Stimulated activated CD4-positive, alpha-beta T cell treated with anti-CD3 and anti-CD28 coated beads, Interleukin-1b, Interleukin-23, amount 100 ng/mL, for 48 hours (primary cell): ENCODE results near the gene SOCS3.

ENCODE experiments used
- DNase-seq: peaks from one replicate; pipeline ENCODE4 v3.0.0-alpha.2; 2020

The SOCS3 gene

DNA sequence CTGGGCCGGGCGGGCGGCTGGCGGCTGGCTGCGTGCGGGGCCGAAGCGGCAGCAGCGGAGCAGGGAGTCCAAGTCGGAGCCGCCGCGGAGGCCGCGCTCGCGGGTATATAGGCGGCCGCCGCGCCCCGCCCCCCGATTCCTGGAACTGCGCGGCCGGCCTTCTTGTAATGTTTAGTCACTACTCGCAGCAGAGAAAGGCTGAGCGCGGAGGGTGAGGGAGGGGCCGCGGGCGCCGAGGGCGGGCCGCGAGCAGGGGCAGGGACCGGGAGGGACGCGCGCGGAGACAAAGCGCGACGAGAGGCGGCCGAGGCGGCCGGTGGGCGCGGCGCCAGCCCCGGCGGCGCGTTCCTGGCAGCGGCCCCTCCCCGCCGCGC, at the start of gene SOCS3:
TSS of gene SOCS3 (minus strand) at position 81 of the 374 bp plus-strand sequence. CDS start 982 bp downstream, outside the sequence.
- peak; percentile 98 for DNase-seq

GRCh38 chr17:78409191-78409928, 49.5 kb upstream of the SOCS3 start:
- DNase-seq = no peak

DNA sequence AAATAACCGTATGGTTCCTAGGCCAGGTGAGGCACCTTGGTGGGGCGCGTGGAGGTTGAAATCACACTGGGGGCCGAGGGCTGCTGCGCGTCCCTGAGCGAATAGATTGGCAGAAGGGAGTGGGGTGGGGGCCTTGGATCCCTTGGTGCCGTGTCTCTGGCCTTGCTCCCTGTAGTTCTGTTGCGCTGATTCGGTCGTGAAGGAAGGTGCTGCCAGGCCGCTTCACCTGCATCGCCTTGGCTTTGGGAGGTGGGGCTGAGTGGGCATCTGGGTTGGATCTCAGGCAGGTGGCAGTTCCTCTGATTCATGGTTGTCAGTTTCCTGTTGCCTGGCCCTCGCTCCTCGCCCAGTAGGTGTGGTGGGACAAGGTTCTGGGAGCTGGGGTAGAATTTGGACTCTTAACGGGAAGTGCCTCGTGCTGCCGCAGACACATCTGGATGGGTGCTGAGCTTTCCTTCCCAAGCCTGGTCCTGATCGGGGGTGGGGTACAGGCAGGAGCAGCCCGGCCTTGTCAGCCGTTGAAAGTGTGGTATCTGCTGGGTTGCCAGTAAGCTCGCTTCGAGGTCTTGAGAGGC, 48.7 kb upstream of the SOCS3 start:
- DNase-seq = no peak

DNA sequence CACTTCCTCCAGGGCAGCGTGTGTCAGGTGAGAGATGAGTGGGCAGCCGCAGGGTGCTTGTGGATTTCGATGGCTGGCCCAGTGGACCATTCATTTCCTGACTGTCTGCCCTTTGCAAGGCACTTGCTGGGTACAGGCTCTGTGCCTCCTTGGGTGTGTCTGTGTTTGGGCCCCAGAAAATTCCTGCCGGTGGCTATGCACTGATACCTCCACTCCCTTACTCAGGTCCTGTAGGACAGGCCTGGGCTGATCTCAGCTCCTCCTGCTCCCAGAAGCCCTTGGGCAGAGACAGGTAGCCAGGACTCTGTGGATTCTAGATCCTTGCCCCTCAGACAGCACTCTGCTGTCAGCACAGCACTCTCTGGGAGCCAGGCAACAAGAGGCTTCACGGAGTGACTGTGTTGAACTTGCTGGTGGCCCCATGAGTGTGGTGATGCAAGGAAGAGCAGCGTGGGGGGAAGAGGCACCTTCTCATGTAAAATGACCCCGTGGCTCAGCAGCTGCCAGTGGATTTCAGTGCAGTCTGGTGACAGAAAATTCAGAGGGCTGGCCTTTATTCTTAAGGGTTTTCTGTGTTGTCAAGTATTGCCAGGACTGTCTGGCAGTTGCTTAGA, 47.6 kb upstream of the SOCS3 start:
- no peak for DNase-seq

DNA sequence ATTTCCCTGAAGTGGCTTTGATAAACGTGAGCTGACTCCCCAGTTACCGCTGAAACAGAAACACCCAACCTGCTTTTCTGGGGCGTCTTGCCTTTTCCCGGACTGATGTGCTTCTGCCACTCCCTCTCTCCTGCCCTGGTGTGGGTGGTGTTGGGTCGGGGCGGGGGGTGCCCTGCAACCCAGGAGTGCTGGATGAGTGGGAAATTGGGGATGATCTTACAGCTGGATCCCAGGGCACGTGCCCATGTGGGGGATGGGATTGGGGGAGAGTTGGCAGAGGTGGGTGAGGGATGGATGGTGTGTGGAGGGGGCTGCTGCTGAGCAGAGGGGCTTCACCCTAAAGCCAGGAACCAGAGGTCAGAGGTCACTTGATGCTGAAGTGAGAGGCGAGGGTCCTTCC, 47.0 kb upstream of the SOCS3 start:
- no peak for DNase-seq

- DNase-seq = no peak
Measured at GRCh38 chr17:78406396-78406795, 46.5 kb upstream of the SOCS3 start.

DNA sequence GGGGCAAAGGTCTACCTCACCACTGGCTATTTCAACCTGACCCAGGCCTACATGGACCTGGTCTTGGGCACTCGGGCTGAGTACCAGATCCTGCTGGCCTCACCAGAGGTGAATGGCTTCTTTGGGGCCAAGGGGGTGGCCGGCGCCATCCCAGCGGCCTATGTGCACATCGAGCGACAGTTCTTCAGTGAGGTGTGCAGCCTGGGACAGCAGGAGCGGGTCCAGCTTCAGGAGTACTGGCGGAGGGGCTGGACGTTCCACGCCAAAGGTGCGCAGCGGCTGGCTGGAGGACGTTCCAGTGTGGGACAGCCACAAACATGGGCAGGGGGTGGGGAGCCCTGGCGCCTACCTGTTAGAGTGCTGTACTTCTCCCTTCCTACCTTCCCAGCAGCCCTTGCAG, 43.9 kb upstream of the SOCS3 start:
- no peak for DNase-seq

GRCh38 chr17:78401891-78402290, 42.0 kb upstream of the SOCS3 start:
- no peak for DNase-seq

DNA sequence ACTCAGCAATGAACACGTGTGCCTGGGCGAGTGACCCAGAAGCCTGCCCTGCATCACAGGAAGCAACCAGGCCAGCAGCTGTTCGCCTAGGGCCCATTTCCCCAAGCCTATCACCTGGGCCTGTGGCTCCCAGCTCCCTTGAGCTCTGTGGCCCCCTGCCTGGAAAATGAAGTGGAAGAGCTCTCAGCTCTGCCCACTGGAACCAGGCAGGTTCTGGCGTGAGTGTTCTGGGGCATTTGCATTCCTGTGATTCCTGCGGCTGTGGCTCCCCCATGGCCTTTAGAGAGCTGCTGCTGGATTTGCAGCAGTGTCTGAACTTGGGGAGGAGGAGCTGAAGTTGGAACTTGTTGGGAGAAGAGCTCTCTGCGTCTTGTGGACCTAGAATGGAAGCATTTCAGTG, 41.4 kb upstream of the SOCS3 start:
- DNase-seq = no peak

DNA sequence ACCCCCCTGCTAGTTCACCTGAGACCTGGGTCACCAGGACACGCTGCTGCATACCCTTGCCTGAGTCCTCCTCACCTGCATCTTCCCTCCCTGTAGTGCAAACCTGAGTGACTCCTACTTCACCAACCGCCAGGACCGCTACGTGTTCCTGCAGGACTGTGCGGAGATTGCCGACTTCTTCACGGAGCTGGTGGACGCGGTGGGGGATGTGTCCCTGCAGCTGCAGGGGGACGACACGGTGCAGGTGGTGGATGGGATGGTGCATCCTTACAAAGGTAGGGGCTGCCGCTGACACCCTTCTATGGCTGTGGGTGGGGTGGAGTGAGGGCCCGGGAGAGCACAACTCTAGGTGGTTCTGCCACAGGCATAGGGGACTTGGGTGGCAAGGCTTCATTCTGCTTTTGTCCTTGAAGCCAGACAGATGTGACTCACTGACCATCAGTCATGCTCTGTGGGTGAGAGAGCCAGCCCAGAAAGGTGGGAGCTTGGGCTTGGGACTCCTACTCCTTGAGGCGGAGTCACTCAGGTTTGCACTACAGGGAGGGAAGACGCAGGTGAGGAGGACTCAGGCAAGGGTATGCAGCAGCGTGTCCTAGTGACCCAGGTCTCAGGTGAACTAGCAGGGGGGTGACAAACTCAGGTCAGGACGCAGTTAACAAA, 40.8 kb upstream of the SOCS3 start:
- DNase-seq = no peak

GRCh38 chr17:78399693-78400144, 39.8 kb upstream of the SOCS3 start:
- DNase-seq = no peak

GRCh38 chr17:78399028-78399692, 39.3 kb upstream of the SOCS3 start:
- no peak for DNase-seq

DNA sequence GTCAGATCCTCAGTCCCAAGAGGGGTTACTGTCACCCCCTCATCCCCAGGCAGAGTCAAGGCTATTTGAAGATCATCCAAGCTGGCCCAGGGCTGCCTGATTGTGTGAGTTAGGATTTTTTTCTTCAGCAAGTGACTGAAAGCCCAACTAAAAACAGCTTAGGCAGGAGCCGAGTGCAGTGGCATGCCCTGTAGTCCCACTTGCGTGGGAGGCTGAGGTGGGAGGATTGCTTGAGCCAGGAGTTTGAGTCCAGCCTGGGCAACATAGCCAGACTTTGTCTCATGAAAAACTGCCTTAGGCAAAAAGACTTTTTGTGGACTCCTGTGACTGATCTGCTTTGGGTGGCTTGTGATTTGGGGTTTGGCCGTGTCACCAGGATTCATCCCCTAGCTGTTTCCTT, 38.5 kb upstream of the SOCS3 start:
- no peak for DNase-seq

- DNase-seq = no peak
Measured at GRCh38 chr17:78397681-78398101, 37.8 kb upstream of the SOCS3 start.

- no peak for DNase-seq
Measured at GRCh38 chr17:78396441-78397337, 36.8 kb upstream of the SOCS3 start.

DNA sequence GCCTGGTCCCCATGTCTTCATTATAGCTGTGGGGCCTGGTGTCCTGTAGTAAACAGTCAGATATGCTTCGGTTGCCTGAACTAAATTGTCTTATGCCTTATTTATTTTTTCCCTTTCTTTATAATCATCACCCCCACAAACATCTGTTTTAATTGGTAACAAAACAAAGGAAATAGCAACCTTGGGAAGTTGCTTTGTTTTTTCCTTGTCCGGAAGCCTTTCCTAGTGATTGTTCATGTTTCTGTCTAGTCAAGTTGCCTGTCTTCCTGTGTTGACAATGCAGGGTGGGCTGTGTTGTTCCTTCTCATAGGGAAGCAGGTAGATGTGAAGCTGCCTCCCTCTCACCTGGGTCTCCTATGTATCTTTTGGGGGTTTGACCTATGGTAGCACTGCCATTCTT, 35.3 kb upstream of the SOCS3 start:
- DNase-seq = no peak

GRCh38 chr17:78394209-78394608, 34.3 kb upstream of the SOCS3 start:
- DNase-seq = no peak

- DNase-seq = no peak
Measured at GRCh38 chr17:78393575-78393974, 33.7 kb upstream of the SOCS3 start.

- no peak for DNase-seq
Measured at GRCh38 chr17:78392295-78392694, 32.4 kb upstream of the SOCS3 start.

DNA sequence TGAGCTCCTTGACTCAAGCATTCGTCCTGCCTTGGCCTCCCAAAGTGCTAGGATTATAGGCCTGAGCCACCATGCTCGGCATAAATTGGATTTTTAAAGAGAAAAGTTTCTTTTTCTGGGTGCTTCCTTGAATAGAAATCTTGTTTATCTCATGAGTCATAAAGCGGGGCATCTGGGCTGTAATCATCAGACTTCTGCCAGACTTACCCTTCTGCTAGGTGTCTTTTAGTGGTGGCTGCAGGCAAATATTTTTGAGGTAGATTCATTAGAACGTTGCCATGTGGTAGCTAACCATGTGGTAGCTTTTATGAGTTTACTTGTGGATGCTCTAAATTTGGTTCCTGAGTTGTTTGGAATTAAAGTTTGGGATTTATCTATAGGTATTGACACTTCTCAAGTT, 32.0 kb upstream of the SOCS3 start:
- no peak for DNase-seq

- DNase-seq = no peak
Measured at GRCh38 chr17:78391051-78391431, 31.2 kb upstream of the SOCS3 start.
